ENCODE data around the gene NRROS. TPM values are rescaled to one million over a fixed set of nuclear protein-coding genes. Genes with fewer than 3 reads are reported as not detected.
"Not testable (repeated sequence)": the region's sequence is repeated elsewhere in the genome, so short reads cannot be mapped to it uniquely, and the experiment has no call there.

Gene NRROS
- total RNA-seq = 10 to 100 TPM; 21.9 to 23.6 TPM

DNA sequence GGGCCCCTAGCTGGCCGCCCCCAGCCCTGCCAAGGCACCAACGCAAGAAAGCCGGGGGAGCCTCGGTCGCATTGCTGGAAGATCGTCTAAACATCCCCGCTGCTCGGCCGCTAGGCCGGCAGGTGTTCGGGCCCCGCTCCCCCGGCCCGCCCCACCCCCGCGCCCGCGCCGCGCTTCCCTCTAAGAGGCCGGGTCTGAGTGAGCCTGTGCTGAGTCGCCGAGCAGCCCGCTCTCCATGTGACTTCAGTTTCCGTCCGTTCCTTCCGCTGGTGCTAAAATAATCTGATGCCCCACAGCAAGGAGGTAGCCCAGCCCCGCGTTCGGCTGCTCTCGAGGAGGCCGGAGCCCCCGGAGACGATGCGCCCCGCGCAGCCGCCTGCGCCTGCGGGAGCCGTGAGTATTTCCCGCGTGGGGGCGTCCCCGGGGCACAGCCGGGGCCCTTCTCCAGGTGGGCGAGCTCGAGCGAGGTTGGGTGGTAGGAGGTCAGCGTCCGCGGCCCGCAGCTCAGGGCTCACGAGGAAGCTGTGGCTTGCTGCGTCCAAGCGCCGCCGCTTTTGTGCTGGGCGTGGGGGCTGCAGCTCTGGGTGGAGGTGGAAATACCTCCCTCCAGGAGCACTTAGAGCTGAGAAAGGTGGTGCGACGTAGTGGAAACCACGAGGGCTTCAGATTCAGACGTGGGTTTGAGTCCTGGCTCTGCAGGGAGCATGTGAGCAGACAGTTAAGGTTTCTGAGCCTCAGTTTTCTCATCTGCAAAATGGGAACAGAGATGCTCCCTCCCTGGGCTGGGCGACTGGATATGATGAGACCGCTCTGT is at the start of gene NRROS:
NRROS (plus strand) TSS at position 212 of the 814 bp plus-strand sequence. CDS start 14,846 bp downstream, outside the sequence.
- POLR2A ChIA-PET = interaction anchor here (0.9 to 2.6 kb wide), 2 partner anchors 7 to 10 kb away, joined by 4 to 10 read pairs; no protein-coding TSS in a partner anchor
- CTCF ChIA-PET = interaction anchor here (0.9 kb wide), 1 partner anchor 45 kb away, joined by 3 read pairs; no protein-coding TSS in a partner anchor

DNA sequence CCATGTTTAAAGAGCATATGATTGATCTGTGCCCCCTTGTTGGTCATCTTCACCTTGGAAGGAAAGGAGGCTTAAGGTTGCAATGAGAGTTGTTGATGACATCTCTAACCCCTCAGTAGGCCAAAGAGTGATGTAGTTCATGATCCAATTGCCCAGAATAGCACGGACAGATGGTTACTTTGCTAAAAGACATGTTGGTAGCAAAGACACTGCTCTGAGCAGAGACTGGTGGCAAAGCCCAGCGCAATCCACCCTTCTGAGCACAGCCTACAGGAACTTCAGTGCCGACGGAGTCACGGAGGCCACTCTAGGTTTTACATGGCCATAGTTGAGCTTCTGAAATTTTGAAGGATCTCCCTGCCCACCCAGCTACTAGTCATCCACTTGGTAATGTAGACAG is 49.2 kb upstream of the NRROS start:
- CTCF ChIA-PET = interaction anchor here (1.6 kb wide), 1 partner anchor 19 kb away, joined by 5 read pairs; no protein-coding TSS in a partner anchor
- POLR2A ChIA-PET = no interaction called here

DNA sequence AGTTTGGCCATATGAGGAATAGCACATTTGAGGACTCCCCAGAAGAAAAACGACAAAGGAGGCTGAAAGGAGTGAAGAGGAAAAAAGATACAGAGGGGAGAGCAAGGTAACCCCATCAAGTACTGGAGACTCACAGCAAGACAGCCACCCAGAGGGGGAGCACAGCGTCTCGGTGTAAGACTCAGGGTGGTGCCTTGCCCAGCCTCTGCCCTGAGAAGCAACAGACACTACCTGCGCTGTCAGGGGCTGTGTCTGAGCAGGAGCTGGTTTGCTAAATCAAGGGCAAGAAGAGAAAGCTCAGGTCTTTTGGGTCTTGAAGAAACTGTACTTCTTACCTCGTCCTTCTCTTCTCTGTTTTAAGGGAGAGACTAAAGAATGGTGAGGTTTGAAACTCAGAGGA is 43.1 kb upstream of the NRROS start:
- ChIA-PET POLR2A (no interaction called here), CTCF (interaction anchor here (0.7 to 1.7 kb wide), 2 partner anchors 13 to 68 kb away, joined by 3 read pairs; no protein-coding TSS in a partner anchor)

DNA sequence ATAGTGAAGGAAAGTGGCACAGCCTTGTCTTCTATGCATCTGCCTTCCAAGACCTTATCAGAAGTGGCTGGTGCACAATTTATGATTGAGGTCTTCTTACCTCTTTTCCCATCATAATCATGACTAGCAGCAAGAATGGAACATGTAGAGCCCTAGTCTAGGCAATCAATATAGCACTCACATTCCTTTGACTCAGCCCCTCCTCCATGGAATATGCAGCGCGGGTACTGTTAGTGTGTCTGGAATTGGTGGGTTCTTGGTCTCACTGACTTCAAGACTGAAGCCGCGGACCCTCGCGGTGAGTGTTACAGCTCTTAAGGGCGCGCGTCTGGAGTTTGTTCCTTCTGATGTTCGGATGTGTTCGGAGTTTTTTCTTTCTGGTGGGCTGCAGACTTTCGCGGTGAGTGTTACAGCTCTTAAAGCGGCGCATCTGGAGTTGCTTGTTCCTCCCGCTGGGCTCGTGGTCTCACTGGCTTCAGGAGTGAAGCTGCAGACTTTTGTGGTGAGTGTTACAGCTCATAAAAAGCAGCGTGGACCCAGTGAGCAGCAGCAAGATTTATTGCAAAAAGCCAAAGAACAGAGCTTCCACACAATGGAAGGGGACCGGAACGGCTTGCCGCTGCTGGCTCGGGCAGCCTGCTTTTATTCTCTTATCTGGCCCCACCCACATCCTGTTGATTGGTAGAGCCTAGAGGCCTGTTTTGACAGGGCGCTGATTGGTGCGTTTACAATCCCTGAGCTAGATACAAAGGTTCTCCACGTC is 41.3 kb upstream of the NRROS start:
- POLR2A ChIA-PET = not testable (repeated sequence)

DNA sequence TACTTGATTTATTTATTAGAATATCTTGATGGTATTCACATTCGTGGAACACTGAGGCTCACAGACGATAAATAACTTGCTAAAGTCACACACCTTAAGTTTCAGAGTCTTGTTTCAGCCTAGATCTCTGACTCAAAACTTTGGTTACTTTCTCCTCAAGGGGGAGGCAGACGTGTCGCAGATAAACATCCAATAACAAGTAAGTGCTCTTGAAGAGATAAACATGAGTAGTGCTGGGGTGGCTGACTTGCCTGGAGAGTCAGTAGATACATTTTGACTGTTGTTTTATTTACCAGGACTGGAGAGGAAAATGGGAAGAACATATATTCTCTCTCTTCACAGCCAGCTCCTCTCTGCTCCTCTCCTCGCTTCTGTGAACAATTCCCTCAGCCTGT is 39.8 kb upstream of the NRROS start:
- POLR2A ChIA-PET = no interaction called here
- CTCF ChIA-PET = no interaction called here

More for the DNA sequence above, 41.3 kb upstream of the NRROS start:
- CTCF ChIA-PET = interaction anchor here (1.7 kb wide), 1 partner anchor 70 kb away, joined by 3 read pairs; no protein-coding TSS in a partner anchor

DNA sequence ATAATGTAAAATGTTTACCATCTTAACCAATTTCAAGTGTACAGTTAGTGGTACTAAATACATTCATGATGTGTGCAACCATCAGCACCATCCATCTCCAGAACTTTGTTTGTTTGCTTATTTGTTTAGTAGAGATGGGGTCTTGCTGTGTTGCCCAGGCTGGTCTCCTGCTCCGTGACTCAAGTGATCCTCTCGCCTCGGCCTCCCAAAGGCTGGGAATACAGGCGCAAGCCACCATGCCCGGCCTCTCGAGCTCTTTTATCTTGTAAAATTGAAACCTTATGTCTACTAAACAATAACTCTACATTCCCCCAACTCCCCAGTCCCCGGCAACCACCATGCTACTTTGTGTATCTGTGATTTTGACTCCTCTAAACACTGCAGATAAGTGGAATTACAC is 39.1 kb upstream of the NRROS start:
- CTCF ChIA-PET = no interaction called here
- POLR2A ChIA-PET = no interaction called here

DNA sequence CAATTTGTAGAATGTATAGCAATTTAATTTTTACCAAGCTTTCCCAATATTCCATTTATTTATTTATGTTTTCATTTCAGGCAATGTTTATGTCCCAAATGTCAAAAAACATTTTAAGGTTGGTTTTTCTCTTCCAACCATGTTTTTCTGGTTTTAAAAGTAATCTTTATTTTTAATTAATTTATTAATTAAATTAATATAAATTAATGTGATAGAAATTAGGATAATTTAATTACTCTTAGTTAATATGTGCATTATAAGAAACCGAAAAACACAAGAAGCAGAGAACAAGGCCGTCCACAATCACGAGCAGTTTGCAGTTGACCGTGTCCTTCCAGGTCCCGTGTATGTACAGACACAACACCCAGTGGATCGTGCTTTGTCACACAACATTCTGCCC is 36.8 kb upstream of the NRROS start:
- ChIA-PET POLR2A (interaction anchor here (0.7 kb wide), 1 partner anchor 21 kb away, joined by 7 read pairs; no protein-coding TSS in a partner anchor), CTCF (interaction anchor here (1.0 kb wide), 1 partner anchor 83 kb away, joined by 4 read pairs; no protein-coding TSS in a partner anchor)

DNA sequence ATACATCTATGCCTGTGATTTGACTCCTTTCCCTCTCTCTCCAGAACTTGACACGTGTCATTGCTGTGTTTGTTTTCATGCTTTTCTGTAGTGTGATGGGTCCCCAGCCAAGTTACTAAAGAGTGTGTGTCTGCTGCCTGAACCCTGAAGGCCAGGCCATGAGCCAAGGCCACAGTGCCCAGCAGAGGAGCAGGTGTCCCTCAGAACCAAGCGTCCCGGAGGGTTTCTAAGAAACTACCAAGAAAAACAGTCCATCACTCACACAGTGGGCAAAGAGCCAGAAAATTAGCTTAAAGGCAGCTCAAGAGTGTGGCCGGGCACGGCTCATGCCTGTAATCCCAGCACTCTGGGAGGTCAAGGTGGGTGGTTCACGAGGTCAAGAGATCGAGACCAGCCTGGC is 35.8 kb upstream of the NRROS start:
- CTCF ChIA-PET = interaction anchor here (0.6 to 1.4 kb wide), 2 partner anchors 81 to 355 kb away, joined by 5 to 6 read pairs; no protein-coding TSS in a partner anchor
- POLR2A ChIA-PET = no interaction called here

DNA sequence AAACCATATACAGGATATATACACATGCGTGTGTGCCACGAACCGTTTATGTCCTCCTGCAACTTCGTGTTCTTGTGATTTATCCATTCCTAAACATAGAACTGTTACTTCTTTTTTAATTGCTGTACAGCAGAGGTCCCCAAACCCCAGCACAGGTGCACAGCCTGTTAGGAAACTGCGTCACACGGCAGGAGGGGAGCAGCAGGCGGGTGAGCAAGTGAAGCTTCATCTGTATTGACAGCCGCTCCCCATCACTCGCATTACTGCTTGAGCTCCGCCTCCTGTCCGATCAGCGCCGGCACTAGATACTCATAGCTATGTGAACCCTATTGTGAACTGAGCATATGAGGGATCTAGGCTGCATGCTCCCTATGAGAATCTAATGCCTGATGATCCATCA is 34.9 kb upstream of the NRROS start:
- CTCF ChIA-PET = interaction anchor here (1.4 kb wide), 1 partner anchor 80 kb away, joined by 6 read pairs; no protein-coding TSS in a partner anchor

DNA sequence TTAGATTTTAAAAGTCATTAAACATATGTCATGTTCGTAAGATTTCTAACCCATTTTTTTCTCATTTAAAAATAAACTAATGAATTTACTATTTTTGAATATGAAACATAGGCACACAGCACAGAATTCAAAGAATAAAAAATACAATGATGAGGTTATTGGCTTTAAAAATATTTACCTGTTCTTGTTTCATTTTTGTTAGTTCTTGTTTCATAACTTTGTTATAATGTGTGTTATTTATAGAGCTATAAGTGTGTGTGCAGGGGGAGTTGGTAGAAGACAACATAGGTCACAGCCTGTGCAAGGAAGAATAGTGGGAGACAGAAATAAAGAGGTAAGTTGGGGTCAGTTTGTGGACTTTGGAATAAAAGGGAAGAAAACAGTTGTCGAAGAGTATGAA is 30.8 kb upstream of the NRROS start:
- ChIA-PET CTCF (interaction anchor here (0.7 to 5.9 kb wide), 17 partner anchors 9 to 361 kb away, joined by 3 to 77 read pairs (median 4); partner anchors contain the start of gene NCBP2), POLR2A (interaction anchor here (1.4 kb wide), 1 partner anchor 76 kb away, joined by 4 read pairs; no protein-coding TSS in a partner anchor)

More for the DNA sequence above, 34.9 kb upstream of the NRROS start:
- POLR2A ChIA-PET = no interaction called here

DNA sequence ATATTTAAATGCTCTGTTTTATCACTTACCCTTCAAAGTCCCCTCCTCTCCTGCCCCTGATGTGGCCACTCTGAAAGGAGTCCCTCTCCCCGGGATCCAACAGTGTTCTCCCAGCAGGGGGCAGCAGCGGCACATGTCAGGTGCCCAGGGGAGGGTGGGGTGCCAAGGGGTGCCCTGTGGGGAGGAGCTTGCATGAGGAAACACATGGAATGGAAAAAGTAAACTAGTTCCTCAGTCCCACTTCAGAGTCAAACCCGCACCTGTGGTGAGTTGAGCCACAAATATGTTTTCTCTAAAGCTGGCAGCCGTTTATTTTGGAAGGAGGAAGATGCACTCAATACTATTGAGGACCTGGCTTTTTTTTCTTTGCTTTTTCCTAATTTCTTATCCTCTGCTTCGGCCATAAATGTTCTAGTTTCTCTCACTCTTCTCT is 30.1 kb upstream of the NRROS start:
- ChIA-PET CTCF (interaction anchor here (0.6 to 5.9 kb wide), 24 partner anchors 8 to 360 kb away, joined by 3 to 77 read pairs (median 4); partner anchors contain the start of genes CEP19, NCBP2 and PIGX), POLR2A (interaction anchor here (1.4 kb wide), 1 partner anchor 76 kb away, joined by 4 read pairs; no protein-coding TSS in a partner anchor)

DNA sequence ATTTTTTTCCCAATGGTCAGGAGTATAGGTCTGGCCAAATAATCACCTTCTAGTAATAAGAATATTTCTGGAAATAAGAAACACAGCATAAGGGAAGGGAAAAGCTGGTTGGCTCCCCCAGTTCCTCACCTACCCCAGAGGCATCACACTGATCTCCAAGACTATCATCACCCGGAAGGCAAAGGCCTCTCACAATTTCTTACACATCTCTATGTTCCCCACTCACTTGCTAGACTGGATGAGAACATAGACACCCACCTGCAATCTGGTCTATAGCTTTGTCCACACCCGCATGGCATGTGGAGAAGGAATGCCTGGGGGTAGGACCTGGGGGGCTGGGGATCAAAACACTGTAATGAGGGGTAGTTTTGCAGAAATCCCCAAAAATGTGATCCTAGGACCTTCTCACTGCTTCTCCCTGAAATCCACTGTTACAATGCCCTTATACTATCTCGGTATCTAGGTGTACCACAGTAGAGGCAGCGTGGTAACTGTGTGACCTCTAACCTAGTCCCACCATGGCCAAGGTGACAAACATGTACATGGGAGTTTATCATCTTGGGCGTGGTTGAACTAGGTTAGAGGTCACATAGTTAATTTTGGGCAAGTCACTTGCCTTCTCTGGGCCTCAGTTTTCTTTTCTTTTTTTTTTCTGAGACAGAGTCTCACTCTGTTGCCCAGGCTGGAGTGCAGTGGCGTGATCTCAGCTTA is 29.5 kb upstream of the NRROS start:
- ChIA-PET CTCF (interaction anchor here (0.5 to 5.9 kb wide), 24 partner anchors 8 to 360 kb away, joined by 3 to 77 read pairs (median 4); partner anchors contain the start of genes CEP19, NCBP2 and PIGX), POLR2A (interaction anchor here (1.4 kb wide), 1 partner anchor 75 kb away, joined by 4 read pairs; no protein-coding TSS in a partner anchor)

DNA sequence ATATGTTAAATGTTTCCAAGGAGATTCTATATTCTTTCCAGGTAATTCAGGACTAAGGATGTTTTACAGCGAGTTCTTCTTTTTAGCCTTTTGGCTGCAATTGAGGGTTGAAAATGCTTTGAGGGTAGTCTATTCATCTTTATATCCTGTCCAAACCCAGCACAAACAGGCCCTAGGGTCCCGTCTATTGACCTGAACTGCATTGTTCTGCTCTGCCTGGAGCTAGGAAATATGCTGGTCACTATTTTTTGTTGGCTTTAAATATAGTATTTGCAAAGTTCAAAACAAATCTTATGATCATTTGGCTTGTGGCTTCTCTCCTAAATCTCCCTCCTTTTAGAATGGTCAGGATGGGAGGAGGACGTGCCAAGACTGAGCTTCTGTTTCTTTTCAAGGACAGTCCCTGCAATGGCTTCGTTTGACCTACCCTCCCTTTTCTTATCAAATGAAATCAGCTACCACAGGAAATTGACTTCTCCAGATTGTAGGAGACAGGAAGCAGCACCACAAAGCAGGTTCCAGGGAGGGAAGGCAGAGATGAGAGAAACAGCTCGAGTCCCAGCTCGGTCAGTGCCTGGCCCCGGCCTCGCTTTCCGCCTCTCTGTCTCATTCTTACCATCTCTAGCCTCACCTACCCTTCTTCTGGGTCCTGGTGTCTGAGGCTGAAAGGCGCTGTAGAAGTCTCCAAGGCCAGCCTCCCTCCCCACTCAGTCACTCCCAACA is 27.6 kb upstream of the NRROS start:
- ChIA-PET CTCF (interaction anchor here (1.1 to 5.9 kb wide), 3 partner anchors 17 to 83 kb away, joined by 3 to 77 read pairs (median 3); no protein-coding TSS in a partner anchor), POLR2A (no interaction called here)

DNA sequence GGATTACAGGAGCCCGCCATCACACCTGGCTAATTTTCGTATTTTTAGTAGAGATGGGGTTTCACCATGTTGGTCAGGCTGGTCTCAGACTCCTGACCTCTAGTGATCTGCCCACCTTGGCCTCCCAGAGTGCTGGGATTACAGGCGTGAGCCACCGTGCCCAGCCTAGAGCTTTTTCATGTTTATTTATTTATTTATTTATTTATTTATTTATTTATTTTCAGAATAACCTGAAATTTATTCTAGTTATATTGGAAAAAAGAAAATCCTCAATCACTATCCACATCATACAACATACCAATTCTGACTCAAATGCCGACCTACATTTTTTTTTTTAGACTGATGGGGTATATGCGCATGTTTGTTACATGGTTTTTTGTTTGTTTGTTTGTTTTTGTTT is 24.3 kb upstream of the NRROS start:
- POLR2A ChIA-PET = not testable (repeated sequence)
- CTCF ChIA-PET = interaction anchor here (0.6 kb wide), 1 partner anchor 22 kb away, joined by 3 read pairs; no protein-coding TSS in a partner anchor

DNA sequence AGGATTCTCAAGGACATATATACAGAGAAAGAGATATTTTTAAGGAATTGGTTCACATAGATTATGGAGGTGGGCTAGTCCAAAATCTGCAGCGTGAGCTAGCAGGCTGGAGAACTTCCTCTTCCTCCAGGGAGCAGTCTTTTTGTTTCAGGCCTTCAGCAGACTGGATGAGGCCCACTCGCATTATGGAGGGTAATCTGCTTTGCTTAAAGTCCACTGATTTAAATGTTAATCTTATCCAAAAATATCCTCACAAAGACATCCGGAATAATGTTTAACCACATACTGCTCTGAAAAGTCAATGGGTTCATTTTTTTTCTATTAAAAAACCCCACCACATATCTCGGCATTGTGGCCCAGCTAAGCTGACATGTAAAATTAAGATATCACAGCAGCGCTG is 22.2 kb upstream of the NRROS start:
- ChIA-PET CTCF (interaction anchor here (1.7 kb wide), 1 partner anchor 8 kb away, joined by 5 read pairs; no protein-coding TSS in a partner anchor), POLR2A (no interaction called here)

DNA sequence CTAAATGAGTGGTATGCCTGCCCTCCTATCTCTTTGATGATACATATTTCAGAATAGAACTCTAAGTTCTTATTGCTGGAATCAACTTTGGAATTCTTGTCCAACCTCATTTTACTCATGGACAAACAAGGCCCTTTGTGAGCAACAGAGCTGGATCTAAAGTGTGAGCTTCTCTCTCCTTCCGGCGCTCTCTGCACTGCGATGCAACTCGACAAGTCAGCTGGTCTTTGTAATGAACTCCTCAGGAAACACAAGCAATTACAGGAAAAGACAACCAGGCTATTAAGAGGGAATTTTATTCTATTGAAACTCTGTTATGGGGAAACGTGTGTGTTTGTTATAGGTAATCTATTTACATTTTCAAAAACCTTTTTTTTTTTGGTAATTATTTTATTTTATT is 20.3 kb upstream of the NRROS start:
- CTCF ChIA-PET = no interaction called here
- POLR2A ChIA-PET = no interaction called here

DNA sequence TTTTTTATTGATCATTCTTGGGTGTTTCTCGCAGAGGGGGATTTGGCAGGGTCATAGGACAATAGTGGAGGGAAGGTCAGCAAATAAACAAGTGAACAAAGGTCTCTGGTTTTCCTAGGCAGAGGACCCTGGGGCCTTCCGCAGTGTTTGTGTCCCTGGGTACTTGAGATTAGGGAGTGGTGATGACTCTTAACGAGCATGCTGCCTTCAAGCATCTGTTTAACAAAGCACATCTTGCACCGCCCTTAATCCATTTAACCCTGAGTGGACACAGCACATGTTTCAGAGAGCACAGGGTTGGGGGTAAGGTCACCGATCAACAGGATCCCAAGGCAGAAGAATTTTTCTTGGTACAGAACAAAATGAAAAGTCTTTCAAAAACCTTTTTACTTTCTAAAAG is 19.9 kb upstream of the NRROS start:
- POLR2A ChIA-PET, CTCF ChIA-PET: not testable (repeated sequence)

DNA sequence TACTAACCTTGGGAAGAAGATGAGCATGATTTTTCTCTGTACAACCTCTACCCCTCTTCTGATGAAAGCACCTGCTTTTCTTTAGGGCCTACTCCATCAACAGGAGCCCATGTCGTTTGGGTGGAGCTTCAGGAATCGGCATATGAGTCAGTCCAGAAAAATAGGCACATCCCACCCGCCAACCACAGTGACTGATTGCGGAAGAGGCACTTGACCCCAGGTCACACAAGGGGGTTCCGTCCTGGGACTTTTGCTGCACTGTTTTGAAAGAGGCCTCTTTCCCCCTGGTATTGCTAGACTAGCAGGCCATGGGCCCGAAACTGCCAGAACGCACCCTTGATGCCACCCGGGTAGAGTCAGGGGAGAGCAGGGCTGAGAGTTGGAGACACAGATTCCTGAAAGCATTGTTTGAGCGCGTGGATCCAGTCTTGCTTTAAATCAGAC is 19.3 kb upstream of the NRROS start:
- ChIA-PET CTCF (no interaction called here), POLR2A (no interaction called here)
